GM10266 (cell line): ENCODE data around the gene PAPPA2.

Source experiments
- DNase-seq: peaks from one replicate; pipeline ENCODE4 v3.0.0; 2012; ENCODE audit errors: extremely low spot score
- CTCF ChIP-seq: IDR thresholded peaks from 2 replicates; pipeline ENCODE4 v1.5.1; 2012; ENCODE audit warnings: mild to moderate bottlenecking, low read depth; ENCODE audit not compliant: control insufficient read depth, insufficient read depth; ENCODE audit errors: missing control alignments

PAPPA2 gene

GRCh38 chr1:176577646-176578197 is 114.7 kb downstream of the PAPPA2 start:
- DNase-seq = no peak
- no peak for TF ChIP-seq CTCF

- no peak for DNase-seq
- no peak for TF ChIP-seq CTCF
Observed at GRCh38 chr1:176579087-176579486, 116.1 kb downstream of the PAPPA2 start.

GRCh38 chr1:176595217-176595616 is 132.2 kb downstream of the PAPPA2 start:
- no peak for DNase-seq
- TF ChIP-seq CTCF = no peak

- no peak for DNase-seq
- TF ChIP-seq CTCF = no peak
Observed at GRCh38 chr1:176601348-176601747, 138.4 kb downstream of the PAPPA2 start.

- TF ChIP-seq CTCF = no peak
- DNase-seq = no peak
Observed at GRCh38 chr1:176602388-176603004, 139.5 kb downstream of the PAPPA2 start.

- TF ChIP-seq CTCF = no peak
- no peak for DNase-seq
Observed at GRCh38 chr1:176603696-176604095, 140.7 kb downstream of the PAPPA2 start.

- DNase-seq = no peak
- no peak for TF ChIP-seq CTCF
Observed at GRCh38 chr1:176604461-176604860, 141.5 kb downstream of the PAPPA2 start.
